ENCODE measurements around the gene DOCK9.
"Not testable (repeated sequence)": the region's sequence is repeated elsewhere in the genome, so short reads cannot be mapped to it uniquely, and the experiment has no call there.

Gene DOCK9

DNA sequence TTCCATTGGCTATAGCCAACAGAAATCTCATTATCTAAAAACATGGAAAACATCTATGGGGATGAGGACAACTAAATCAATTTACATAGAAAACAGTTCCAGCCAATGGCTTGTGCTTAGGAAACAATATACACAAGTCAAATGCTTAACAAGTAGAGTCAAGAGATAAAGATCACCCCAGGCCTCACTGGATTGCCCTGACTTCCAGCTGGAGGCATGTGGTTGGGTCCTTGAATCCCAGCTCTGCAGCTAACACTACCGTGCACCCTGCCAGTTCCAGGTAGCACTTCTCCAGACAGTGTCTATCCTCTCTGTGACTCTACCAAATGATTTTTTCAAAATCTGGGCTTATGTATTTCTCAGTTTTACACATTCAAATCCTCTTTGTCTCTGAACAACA lies 80.2 kb downstream of the DOCK9 start:
- Histone ChIP-seq H3K27me3 (ENCODE audit: control insufficient read depth, insufficient read depth, low read length) (no peaks in the 10 kb centered on the region), H3K27ac (no peak overlapping the region), H3K9ac (no peak overlapping the region), H2AFZ (no peak overlapping the region), H3K9me3 (ENCODE audit: control insufficient read depth, low read length) (no peaks in the 10 kb centered on the region), H3K4me1 (no peaks in the 10 kb centered on the region), H3K36me3 (ENCODE audit: control insufficient read depth, insufficient read depth, low read length) (no peaks in the 10 kb centered on the region), H3K4me2 (ENCODE audit: low read length) (no peak overlapping the region), H3K79me2 (no peaks in the 10 kb centered on the region), H3K4me3 (ENCODE audit: low read depth, low read length) (no peak overlapping the region)
- no peak for TF ChIP-seq CTCF (IDR thresholded peaks at IDR 0.05)

DNA sequence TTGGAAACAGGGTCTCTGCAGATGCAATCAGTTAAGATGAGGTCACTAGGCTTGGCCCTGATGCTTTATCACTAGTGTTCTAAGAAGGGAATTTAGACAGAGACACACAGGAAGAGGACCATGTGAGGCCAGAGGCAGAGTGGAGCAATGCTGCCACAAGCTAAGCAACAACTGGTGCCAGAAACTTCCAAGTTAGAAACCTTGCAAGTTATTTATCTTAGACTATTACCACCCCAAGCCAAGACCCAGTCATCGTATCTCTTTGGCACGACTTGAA lies 81.1 kb downstream of the DOCK9 start:
- no peaks in the 10 kb centered on the region for H3K27me3 ChIP-seq (ENCODE audit: control insufficient read depth, insufficient read depth, low read length)
- no peak overlapping the region for H2AFZ ChIP-seq
- no peak for TF ChIP-seq CTCF (IDR thresholded peaks at IDR 0.05)
- H3K36me3 ChIP-seq (ENCODE audit: control insufficient read depth, insufficient read depth, low read length) = no peaks in the 10 kb centered on the region
- H3K4me2 ChIP-seq (ENCODE audit: low read length) = no peak overlapping the region
- no peak overlapping the region for H3K9ac ChIP-seq
- no peak overlapping the region for H3K4me3 ChIP-seq (ENCODE audit: low read depth, low read length)
- no peak overlapping the region for H3K27ac ChIP-seq
- no peaks in the 10 kb centered on the region for H3K4me1 ChIP-seq
- H3K79me2 ChIP-seq = no peaks in the 10 kb centered on the region
- H3K9me3 ChIP-seq (ENCODE audit: control insufficient read depth, low read length) = no peaks in the 10 kb centered on the region

GRCh38 chr13:98896083-98896867 lies 81.6 kb downstream of the DOCK9 start:
- Histone ChIP-seq H3K27me3 (ENCODE audit: control insufficient read depth, insufficient read depth, low read length) (no peaks in the 10 kb centered on the region), H3K9ac (no peak overlapping the region), H3K4me3 (ENCODE audit: low read depth, low read length) (no peak overlapping the region), H3K9me3 (ENCODE audit: control insufficient read depth, low read length) (no peaks in the 10 kb centered on the region), H2AFZ (no peak overlapping the region), H3K79me2 (no peaks in the 10 kb centered on the region), H3K4me2 (ENCODE audit: low read length) (peak overlapping the region; percentile 34), H3K4me1 (no peaks in the 10 kb centered on the region), H3K27ac (no peak overlapping the region), H3K36me3 (ENCODE audit: control insufficient read depth, insufficient read depth, low read length) (no peaks in the 10 kb centered on the region)
- no peak for TF ChIP-seq CTCF (IDR thresholded peaks at IDR 0.05)

DNA sequence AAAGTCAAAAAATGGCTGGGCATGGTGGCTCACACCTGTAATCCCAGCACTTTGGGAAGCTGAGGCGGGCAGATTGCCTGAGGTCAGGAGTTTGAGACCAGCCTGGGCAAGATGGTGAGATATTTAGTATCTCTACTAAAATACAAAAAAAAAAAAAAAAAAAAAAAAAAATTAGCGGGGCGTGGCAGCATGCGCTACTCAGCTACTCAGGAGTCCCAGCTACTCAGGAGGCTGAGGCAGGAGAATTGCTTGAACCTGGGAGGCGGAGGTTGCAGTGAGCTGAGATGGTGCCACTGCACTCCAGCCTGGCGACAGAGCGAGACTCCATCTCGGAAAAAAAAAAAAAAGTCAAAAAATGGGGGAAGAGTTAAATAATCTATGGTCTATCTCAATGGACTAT lies 83.0 kb downstream of the DOCK9 start:
- H3K27ac ChIP-seq; H3K36me3 ChIP-seq (ENCODE audit: control insufficient read depth, insufficient read depth, low read length); H3K9me3 ChIP-seq (ENCODE audit: control insufficient read depth, low read length); H3K9ac ChIP-seq; H3K4me2 ChIP-seq (ENCODE audit: low read length); H3K4me3 ChIP-seq (ENCODE audit: low read depth, low read length); H2AFZ ChIP-seq; H3K4me1 ChIP-seq; H3K79me2 ChIP-seq; H3K27me3 ChIP-seq (ENCODE audit: control insufficient read depth, insufficient read depth, low read length): not testable (repeated sequence)

GRCh38 chr13:98893371-98893770 lies 84.5 kb downstream of the DOCK9 start:
- Histone ChIP-seq H3K27ac (no peak overlapping the region), H3K79me2 (no peaks in the 10 kb centered on the region), H2AFZ (no peak overlapping the region), H3K36me3 (ENCODE audit: control insufficient read depth, insufficient read depth, low read length) (no peaks in the 10 kb centered on the region), H3K4me3 (ENCODE audit: low read depth, low read length) (no peak overlapping the region), H3K9me3 (ENCODE audit: control insufficient read depth, low read length) (no peaks in the 10 kb centered on the region), H3K4me1 (no peaks in the 10 kb centered on the region), H3K4me2 (ENCODE audit: low read length) (no peak overlapping the region), H3K9ac (no peak overlapping the region), H3K27me3 (ENCODE audit: control insufficient read depth, insufficient read depth, low read length) (no peaks in the 10 kb centered on the region)
- TF ChIP-seq CTCF (IDR thresholded peaks at IDR 0.05) = no peak

Data from parathyroid adenoma (tissue), 2 donors.